PC-3 (cell line): ENCODE data around the gene USHBP1.

Experiments used
- EZH2 ChIP-seq: fragments of 300-600 bp; sonication (generic); IDR thresholded peaks from one replicate; pipeline ENCODE4 v1.6.1; 2017; ENCODE audit warnings: antibody characterized with exemption, mild to moderate bottlenecking, low read length; ENCODE audit not compliant: unreplicated experiment
- EZH2phosphoT487 ChIP-seq: fragments of 300-600 bp; sonication (generic); IDR thresholded peaks from 2 replicates; pipeline ENCODE4 v1.6.1; 2018; ENCODE audit warnings: mild to moderate bottlenecking, antibody characterized with exemption, low read length, borderline replicate concordance
- TF ChIP-seq, protein P1 (sequence below): fragments of 300-600 bp; sonication (generic); conservative IDR thresholded peaks from 2 replicates; pipeline ENCODE4 v1.5.1; 2017; ENCODE audit warnings: antibody characterized with exemption, low read depth, mild to moderate bottlenecking, low read length

GRCh38 chr19:17275441-17276175, 11.1 kb upstream of the USHBP1 start:
- TF ChIP-seq, protein P1, sequence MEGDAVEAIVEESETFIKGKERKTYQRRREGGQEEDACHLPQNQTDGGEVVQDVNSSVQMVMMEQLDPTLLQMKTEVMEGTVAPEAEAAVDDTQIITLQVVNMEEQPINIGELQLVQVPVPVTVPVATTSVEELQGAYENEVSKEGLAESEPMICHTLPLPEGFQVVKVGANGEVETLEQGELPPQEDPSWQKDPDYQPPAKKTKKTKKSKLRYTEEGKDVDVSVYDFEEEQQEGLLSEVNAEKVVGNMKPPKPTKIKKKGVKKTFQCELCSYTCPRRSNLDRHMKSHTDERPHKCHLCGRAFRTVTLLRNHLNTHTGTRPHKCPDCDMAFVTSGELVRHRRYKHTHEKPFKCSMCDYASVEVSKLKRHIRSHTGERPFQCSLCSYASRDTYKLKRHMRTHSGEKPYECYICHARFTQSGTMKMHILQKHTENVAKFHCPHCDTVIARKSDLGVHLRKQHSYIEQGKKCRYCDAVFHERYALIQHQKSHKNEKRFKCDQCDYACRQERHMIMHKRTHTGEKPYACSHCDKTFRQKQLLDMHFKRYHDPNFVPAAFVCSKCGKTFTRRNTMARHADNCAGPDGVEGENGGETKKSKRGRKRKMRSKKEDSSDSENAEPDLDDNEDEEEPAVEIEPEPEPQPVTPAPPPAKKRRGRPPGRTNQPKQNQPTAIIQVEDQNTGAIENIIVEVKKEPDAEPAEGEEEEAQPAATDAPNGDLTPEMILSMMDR, result no peak
- TF ChIP-seq EZH2, result no peak
- TF ChIP-seq EZH2phosphoT487, result no peak
